Ascending aorta (tissue), 2 donors: ENCODE data around the gene GFM1. TPM values are rescaled to one million over a fixed set of nuclear protein-coding genes. Genes with fewer than 3 reads are reported as not detected.

Experiments
- DNase-seq, 2 donors: peaks; one replicate each; pipeline ENCODE4 v3.0.0-alpha.2; 2019; ENCODE audit warnings: low spot score in 2 of 2
- H3K27ac ChIP-seq, 2 donors: fragments of 200-600 bp; sonication (generic); one replicate each; pipeline ENCODE4 v1.5.1; 2016 to 2017; ENCODE audit warnings: mild to moderate bottlenecking in 1 of 2
- H3K27me3 ChIP-seq: fragments of 200-600 bp; sonication (generic); one replicate; pipeline ENCODE4 v1.5.1; 2017
- H3K36me3 ChIP-seq, 2 donors: fragments of 200-600 bp; sonication (generic); one replicate each; pipeline ENCODE4 v1.5.1; 2016
- H3K4me1 ChIP-seq, 2 donors: fragments of 200-600 bp; sonication (generic); one replicate each; pipeline ENCODE4 v1.5.1; 2016 to 2017; ENCODE audit warnings: mild to moderate bottlenecking in 1 of 2
- H3K4me3 ChIP-seq, 2 donors: fragments of 200-600 bp; sonication (generic); one replicate each; pipeline ENCODE4 v1.5.1; 2016 to 2017; ENCODE audit warnings: mild to moderate bottlenecking in 1 of 2
- H3K9me3 ChIP-seq, 2 donors: fragments of 200-600 bp; sonication (generic); one replicate each; pipeline ENCODE4 v1.5.1; 2016
- CTCF ChIP-seq, 3 experiments: fragments of 200-600 bp in 2 of 3; fragments of 450-650 bp in 1 of 3; sonication (generic) in 2 of 3; IDR thresholded peaks; one replicate each; pipeline ENCODE4 v1.5.1; 2016 to 2019; ENCODE audit warnings: antibody characterized with exemption in 3 of 3, mild to moderate bottlenecking in 1 of 3, moderate library complexity in 1 of 3
- intact Hi-C: fragments of 100-400 bp; cut with DNase I; formaldehyde crosslinking; loops from one replicate; pipeline ENCODE4 v1.15.1; 2023
- total RNA-seq: library from RNA; depleted of rRNA; stranded (reverse); fragments of >200 nt; gene quantifications from one replicate; pipeline ENCODE4 v1.1.0, GENCODE V29; 2016

The GFM1 gene
- total RNA-seq, 1 donor from 2014 or later = 13.9 TPM

GRCh38 chr3:158672215-158673176, 28.2 kb downstream of the GFM1 start, which contains the start of gene LXN:
TSS of gene LXN (minus strand) at chr3:158672648. CDS start at chr3:158672478, 170 bp downstream.
- H3K4me1 ChIP-seq = no peaks in the 10 kb centered on the region
- intact Hi-C loops = no loop called here
- H3K27me3 ChIP-seq = no peaks in the 10 kb centered on the region
- H3K36me3 ChIP-seq = peaks cover 9 to 22% of the 10 kb centered on the region in 2 donors
- peak within 1 kb of the TSS; percentile 49 to 67 for H3K4me3 ChIP-seq
- H3K27ac ChIP-seq = peak within 1 kb of the TSS; percentile 32 to 74
- TF ChIP-seq CTCF (IDR thresholded peaks at IDR 0.05) = peak; percentile 22 to 52 (median 34)
- H3K9me3 ChIP-seq = no peaks in the 10 kb centered on the region
- DNase-seq = peak; percentile 27 to 83

- DNase-seq = no peak
- Histone ChIP-seq H3K27me3 (no peaks in the 10 kb centered on the region), H3K4me1 (no peaks in the 10 kb centered on the region), H3K4me3 (no peak overlapping the region), H3K36me3 (peaks cover 4 to 23% of the 10 kb centered on the region in 2 donors), H3K27ac (no peak overlapping the region), H3K9me3 (no peaks in the 10 kb centered on the region)
- intact Hi-C loops = no loop called here
- TF ChIP-seq CTCF (IDR thresholded peaks at IDR 0.05) = no peak
Measured at GRCh38 chr3:158678687-158679086, 34.4 kb downstream of the GFM1 start.

- Histone ChIP-seq H3K27ac (no peak overlapping the region), H3K4me3 (no peak overlapping the region), H3K27me3 (no peaks in the 10 kb centered on the region), H3K36me3 (peaks cover 10 to 23% of the 10 kb centered on the region in 2 donors), H3K4me1 (no peaks in the 10 kb centered on the region), H3K9me3 (no peaks in the 10 kb centered on the region)
- no peak for TF ChIP-seq CTCF (IDR thresholded peaks at IDR 0.05)
- no peak for DNase-seq
- intact Hi-C loops = no loop called here
Measured at GRCh38 chr3:158679547-158680000, 35.2 kb downstream of the GFM1 start.

- H3K27me3 ChIP-seq = no peaks in the 10 kb centered on the region
- no peak overlapping the region for H3K4me3 ChIP-seq
- no peak overlapping the region for H3K27ac ChIP-seq
- no peaks in the 10 kb centered on the region for H3K4me1 ChIP-seq
- H3K36me3 ChIP-seq = peaks cover 10 to 21% of the 10 kb centered on the region in 2 donors
- DNase-seq = no peak
- intact Hi-C loops = no loop called here
- no peak for TF ChIP-seq CTCF (IDR thresholded peaks at IDR 0.05)
- no peaks in the 10 kb centered on the region for H3K9me3 ChIP-seq
Measured at GRCh38 chr3:158680861-158681260, 36.5 kb downstream of the GFM1 start.

GRCh38 chr3:158683230-158683962, 39.1 kb downstream of the GFM1 start:
- no peaks in the 10 kb centered on the region for H3K9me3 ChIP-seq

More at GRCh38 chr3:158683230-158683962, 39.1 kb downstream of the GFM1 start:
- Histone ChIP-seq H3K4me3 (no peak overlapping the region), H3K27ac (no peak overlapping the region), H3K27me3 (no peaks in the 10 kb centered on the region), H3K4me1 (no peaks in the 10 kb centered on the region), H3K36me3 (peaks cover 6 to 19% of the 10 kb centered on the region in 2 donors)
- no peak for TF ChIP-seq CTCF (IDR thresholded peaks at IDR 0.05)
- intact Hi-C loops = no loop called here
- DNase-seq = no peak
